Activated T-cell treated with anti-CD3 and anti-CD28 coated beads, Interleukin-2, amount 50 U/mL, for 4 hours (primary cell): ENCODE measurements around the gene TTC32. TPM values are rescaled to one million over a fixed set of nuclear protein-coding genes. Genes with fewer than 3 reads are reported as not detected.

ENCODE experiments used
- ATAC-seq, 2 donors: fragments of 200-7000 bp; cut with Tn5 transposase; one replicate each; pipeline ENCODE4 v1.10.0; 2021
- DNase-seq: peaks from one replicate; pipeline ENCODE4 v3.0.0-alpha.2; 2020
- H3K27me3 Mint-ChIP-seq: one replicate; pipeline ENCODE4 v1.8.0; 2021; ENCODE audit warnings: low read depth, mixed read lengths
- H3K36me3 Mint-ChIP-seq: one replicate; pipeline ENCODE4 v1.8.0; 2022; ENCODE audit warnings: mixed read lengths; ENCODE audit not compliant: insufficient read depth
- H3K4me1 Mint-ChIP-seq: one replicate; pipeline ENCODE4 v1.8.0; 2021; ENCODE audit warnings: low read depth, mixed read lengths
- H3K4me3 Mint-ChIP-seq: one replicate; pipeline ENCODE4 v1.8.0; 2021; ENCODE audit warnings: mild to moderate bottlenecking, moderate library complexity, mixed read lengths
- H3K9me3 Mint-ChIP-seq: one replicate; pipeline ENCODE4 v1.8.0; 2021; ENCODE audit warnings: mixed read lengths
- total RNA-seq, 3 donors: library from RNA; stranded (reverse); gene quantifications; one replicate each; pipeline ENCODE4 v1.2.1, GENCODE V29; 2021

The TTC32 gene
- total RNA-seq, 3 donors from 2014 or later = 9.2 to 9.3 (median 9.3) TPM

DNA sequence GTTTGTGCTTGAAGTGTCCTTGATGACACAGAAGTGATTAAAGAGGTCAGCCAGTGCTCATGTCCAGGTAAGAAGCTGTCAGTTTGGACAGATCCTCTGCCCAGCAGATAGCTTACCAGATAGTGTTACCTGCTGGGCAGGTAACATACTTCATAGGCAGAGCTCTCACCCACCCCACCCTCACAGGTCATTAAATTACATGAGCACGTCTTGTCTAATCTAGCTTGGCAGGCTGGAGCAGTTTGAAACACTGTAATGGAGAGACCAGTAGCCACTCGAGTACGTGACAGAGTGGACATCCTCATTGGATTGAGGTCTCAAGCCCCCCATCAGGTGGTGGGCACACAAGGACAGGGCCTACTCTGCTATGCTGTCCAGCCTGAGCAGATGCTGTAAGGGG lies 27.1 kb downstream of the TTC32 start:
- H3K27me3 Mint-ChIP-seq = no peaks in the 10 kb centered on the region
- H3K4me1 Mint-ChIP-seq = peaks cover 11% of the 10 kb centered on the region
- ATAC-seq (no peak), DNase-seq (no peak)
- H3K9me3 Mint-ChIP-seq = no peaks in the 10 kb centered on the region
- H3K36me3 Mint-ChIP-seq = peaks cover 18% of the 10 kb centered on the region
- H3K4me3 Mint-ChIP-seq = no peak overlapping the region

GRCh38 chr2:19873014-19873413 lies 28.8 kb downstream of the TTC32 start:
- no peak overlapping the region for H3K4me3 Mint-ChIP-seq

GRCh38 chr2:19872302-19872701 lies 29.5 kb downstream of the TTC32 start:
- DNase-seq (no peak), ATAC-seq (no peak)
- H3K4me3 Mint-ChIP-seq = no peak overlapping the region
- peaks cover 29% of the 10 kb centered on the region for H3K4me1 Mint-ChIP-seq
- H3K9me3 Mint-ChIP-seq = no peaks in the 10 kb centered on the region
- no peaks in the 10 kb centered on the region for H3K27me3 Mint-ChIP-seq
- H3K36me3 Mint-ChIP-seq = peaks cover 13% of the 10 kb centered on the region

More at GRCh38 chr2:19873014-19873413, 28.8 kb downstream of the TTC32 start:
- no peak for ATAC-seq
- no peak for DNase-seq
- H3K9me3 Mint-ChIP-seq = no peaks in the 10 kb centered on the region
- peaks cover 25% of the 10 kb centered on the region for H3K4me1 Mint-ChIP-seq
- peaks cover 13% of the 10 kb centered on the region for H3K36me3 Mint-ChIP-seq
- no peaks in the 10 kb centered on the region for H3K27me3 Mint-ChIP-seq

- no peak for ATAC-seq
- no peak for DNase-seq
- Mint-ChIP-seq H3K36me3 (peaks cover 12% of the 10 kb centered on the region), H3K4me3 (no peak overlapping the region), H3K4me1 (peaks cover 29% of the 10 kb centered on the region), H3K9me3 (no peaks in the 10 kb centered on the region), H3K27me3 (no peaks in the 10 kb centered on the region)
Observed at GRCh38 chr2:19871836-19872235, 29.9 kb downstream of the TTC32 start.

- Mint-ChIP-seq H3K9me3 (no peaks in the 10 kb centered on the region), H3K4me1 (peaks cover 29% of the 10 kb centered on the region), H3K4me3 (no peak overlapping the region), H3K36me3 (peaks cover 7% of the 10 kb centered on the region), H3K27me3 (no peaks in the 10 kb centered on the region)
- no peak for ATAC-seq
- no peak for DNase-seq
Observed at GRCh38 chr2:19870792-19871191, 31.0 kb downstream of the TTC32 start.

GRCh38 chr2:19868701-19869580 lies 32.8 kb downstream of the TTC32 start:
- ATAC-seq (peak; percentile 88 to 92), DNase-seq (peak; percentile 62)
- H3K36me3 Mint-ChIP-seq = peaks cover 3% of the 10 kb centered on the region
- peaks cover 29% of the 10 kb centered on the region for H3K4me1 Mint-ChIP-seq
- peak overlapping the region; percentile 90 for H3K4me3 Mint-ChIP-seq
- no peaks in the 10 kb centered on the region for H3K9me3 Mint-ChIP-seq
- H3K27me3 Mint-ChIP-seq = no peaks in the 10 kb centered on the region

GRCh38 chr2:19868224-19868623 lies 33.6 kb downstream of the TTC32 start:
- Mint-ChIP-seq H3K4me3 (peak overlapping the region; percentile 90), H3K27me3 (no peaks in the 10 kb centered on the region), H3K36me3 (peaks cover 2% of the 10 kb centered on the region), H3K4me1 (peaks cover 29% of the 10 kb centered on the region), H3K9me3 (no peaks in the 10 kb centered on the region)
- ATAC-seq = no peak
- DNase-seq = no peak

GRCh38 chr2:19866771-19867170 lies 35.0 kb downstream of the TTC32 start:
- Mint-ChIP-seq H3K9me3 (no peaks in the 10 kb centered on the region), H3K36me3 (peaks cover 2% of the 10 kb centered on the region), H3K4me3 (no peak overlapping the region), H3K4me1 (peaks cover 29% of the 10 kb centered on the region), H3K27me3 (no peaks in the 10 kb centered on the region)
- ATAC-seq = no peak
- DNase-seq = no peak

DNA sequence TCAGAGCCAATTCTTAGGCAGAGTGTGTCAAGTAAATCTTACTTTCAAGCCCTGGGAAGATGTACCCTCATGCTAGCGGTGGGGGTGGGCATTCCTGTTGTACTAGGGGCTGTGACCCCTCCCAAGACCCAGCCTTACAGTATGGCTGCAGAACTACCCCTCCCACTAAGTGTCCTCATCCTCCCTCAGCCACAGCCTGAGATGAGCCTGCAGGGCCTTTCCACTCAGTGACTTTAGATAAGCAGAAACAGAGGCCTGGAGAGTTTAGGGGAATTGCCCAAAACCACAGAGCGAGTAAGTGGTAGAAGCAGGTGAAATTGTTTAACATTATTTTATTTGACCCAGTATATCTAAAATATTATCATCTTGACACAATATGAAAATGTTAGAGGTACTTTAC lies 36.6 kb downstream of the TTC32 start:
- Mint-ChIP-seq H3K4me1 (peaks cover 22% of the 10 kb centered on the region), H3K36me3 (no peaks in the 10 kb centered on the region), H3K4me3 (no peak overlapping the region), H3K27me3 (no peaks in the 10 kb centered on the region), H3K9me3 (no peaks in the 10 kb centered on the region)
- DNase-seq (no peak), ATAC-seq (no peak)

GRCh38 chr2:19864381-19864780 lies 37.4 kb downstream of the TTC32 start:
- no peak overlapping the region for H3K4me3 Mint-ChIP-seq
- no peaks in the 10 kb centered on the region for H3K9me3 Mint-ChIP-seq
- H3K27me3 Mint-ChIP-seq = no peaks in the 10 kb centered on the region
- DNase-seq (no peak), ATAC-seq (no peak)
- peaks cover 14% of the 10 kb centered on the region for H3K4me1 Mint-ChIP-seq
- H3K36me3 Mint-ChIP-seq = no peaks in the 10 kb centered on the region

DNA sequence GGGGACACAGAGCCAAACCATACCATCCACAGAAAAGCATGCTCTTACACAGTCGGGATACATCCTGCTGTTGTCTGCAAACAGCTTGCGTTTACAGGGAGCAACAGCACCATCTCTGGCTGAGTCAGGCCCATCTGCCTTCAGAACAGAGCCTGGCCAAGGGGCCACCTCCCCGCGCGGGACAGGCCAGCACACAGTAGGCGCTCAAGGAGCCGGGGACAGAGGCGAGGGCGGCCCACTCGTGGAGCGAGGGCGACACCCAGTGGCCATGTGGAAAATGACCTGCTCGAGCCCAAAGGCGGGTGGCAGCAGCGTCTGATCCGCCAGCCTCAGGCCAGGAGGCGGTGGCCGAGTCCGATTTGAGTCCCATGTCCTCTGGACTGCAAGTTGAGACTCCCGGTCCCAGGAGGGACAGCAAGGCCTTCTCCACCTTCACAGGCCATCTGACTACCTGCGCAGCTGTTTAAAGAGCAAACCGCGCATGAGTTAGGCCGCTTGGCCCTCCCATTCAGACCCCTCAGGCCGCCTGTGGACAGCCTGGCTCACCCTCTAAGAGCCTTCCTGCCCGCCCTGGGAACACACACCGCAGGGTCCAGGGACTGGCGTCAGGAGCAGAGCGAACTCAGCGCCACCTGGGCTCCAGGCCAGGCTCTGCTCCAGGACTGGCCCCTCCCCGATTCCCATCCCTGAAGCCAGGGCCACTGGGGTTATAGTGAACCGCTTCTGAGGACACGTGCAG lies 38.3 kb downstream of the TTC32 start:
- no peaks in the 10 kb centered on the region for H3K27me3 Mint-ChIP-seq
- no peak overlapping the region for H3K4me3 Mint-ChIP-seq
- H3K4me1 Mint-ChIP-seq = peaks cover 7% of the 10 kb centered on the region
- ATAC-seq (peak; percentile 84 to 86), DNase-seq (peak; percentile 68)
- H3K9me3 Mint-ChIP-seq = no peaks in the 10 kb centered on the region
- H3K36me3 Mint-ChIP-seq = no peaks in the 10 kb centered on the region

DNA sequence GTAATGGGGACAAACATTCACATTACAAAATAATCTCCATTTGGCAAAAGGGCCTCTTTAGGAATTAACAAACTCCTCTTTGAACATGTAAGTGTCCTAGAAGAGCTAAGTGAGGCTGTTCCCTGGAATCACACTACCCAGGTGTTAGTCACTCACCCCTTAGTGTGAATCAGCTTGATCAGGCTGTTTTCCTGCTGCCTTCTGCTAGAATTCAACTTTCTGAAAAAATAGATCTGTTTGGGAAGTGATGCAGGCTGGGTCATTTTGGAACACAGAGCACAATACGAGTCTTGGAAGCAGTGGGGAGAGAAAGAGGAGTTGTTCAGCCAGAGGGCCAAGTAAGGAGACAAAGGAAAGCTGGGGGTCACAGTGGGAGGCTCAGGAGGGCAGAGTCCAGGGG lies 40.0 kb downstream of the TTC32 start:
- ATAC-seq = no peak
- Mint-ChIP-seq H3K36me3 (no peaks in the 10 kb centered on the region), H3K4me3 (no peak overlapping the region), H3K9me3 (no peaks in the 10 kb centered on the region), H3K27me3 (peaks cover 3% of the 10 kb centered on the region), H3K4me1 (no peaks in the 10 kb centered on the region)
- no peak for DNase-seq

GRCh38 chr2:19860022-19860421 lies 41.8 kb downstream of the TTC32 start:
- H3K9me3 Mint-ChIP-seq = no peaks in the 10 kb centered on the region
- no peaks in the 10 kb centered on the region for H3K4me1 Mint-ChIP-seq
- no peak for DNase-seq
- H3K4me3 Mint-ChIP-seq = no peak overlapping the region
- no peaks in the 10 kb centered on the region for H3K36me3 Mint-ChIP-seq
- ATAC-seq = no peak
- H3K27me3 Mint-ChIP-seq = peaks cover 3% of the 10 kb centered on the region

DNA sequence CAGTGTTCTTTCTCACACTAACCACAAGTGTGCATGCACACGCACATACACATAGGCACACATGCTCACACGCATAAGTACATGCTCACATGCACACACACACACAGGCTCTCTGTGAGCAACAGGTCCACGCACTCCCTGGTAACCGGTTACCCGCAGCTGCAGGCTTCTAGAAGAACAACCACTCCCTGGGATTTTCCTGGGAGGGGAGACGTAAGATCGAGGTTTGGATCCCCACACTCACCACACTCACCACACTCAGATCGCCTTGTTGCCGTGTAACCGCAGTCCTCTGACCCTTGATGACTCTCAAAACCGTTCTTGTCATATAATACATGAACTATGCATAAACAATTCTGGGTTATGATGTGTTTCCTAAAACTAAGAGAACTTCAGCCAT lies 42.2 kb downstream of the TTC32 start:
- no peaks in the 10 kb centered on the region for H3K9me3 Mint-ChIP-seq
- ATAC-seq (no peak), DNase-seq (no peak)
- H3K4me1 Mint-ChIP-seq = no peaks in the 10 kb centered on the region
- no peak overlapping the region for H3K4me3 Mint-ChIP-seq
- peaks cover 3% of the 10 kb centered on the region for H3K27me3 Mint-ChIP-seq
- no peaks in the 10 kb centered on the region for H3K36me3 Mint-ChIP-seq

GRCh38 chr2:19857806-19858205 lies 44.0 kb downstream of the TTC32 start:
- Mint-ChIP-seq H3K4me3 (no peak overlapping the region), H3K9me3 (no peaks in the 10 kb centered on the region), H3K27me3 (peaks cover 3% of the 10 kb centered on the region), H3K36me3 (no peaks in the 10 kb centered on the region), H3K4me1 (no peaks in the 10 kb centered on the region)
- ATAC-seq (no peak), DNase-seq (no peak)
